HG03439 (cell line): ENCODE measurements around the gene DRAM1.

Experiments used
- ATAC-seq: cut with Tn5 transposase; IDR thresholded peaks from one replicate; pipeline ENCODE4 v1.9.1; 2021; ENCODE audit warnings: mild to moderate bottlenecking, moderate library complexity; ENCODE audit not compliant: unreplicated experiment

The DRAM1 gene

GRCh38 chr12:101939306-101939705 lies 61.9 kb downstream of the DRAM1 start:
- ATAC-seq = no peak

DNA sequence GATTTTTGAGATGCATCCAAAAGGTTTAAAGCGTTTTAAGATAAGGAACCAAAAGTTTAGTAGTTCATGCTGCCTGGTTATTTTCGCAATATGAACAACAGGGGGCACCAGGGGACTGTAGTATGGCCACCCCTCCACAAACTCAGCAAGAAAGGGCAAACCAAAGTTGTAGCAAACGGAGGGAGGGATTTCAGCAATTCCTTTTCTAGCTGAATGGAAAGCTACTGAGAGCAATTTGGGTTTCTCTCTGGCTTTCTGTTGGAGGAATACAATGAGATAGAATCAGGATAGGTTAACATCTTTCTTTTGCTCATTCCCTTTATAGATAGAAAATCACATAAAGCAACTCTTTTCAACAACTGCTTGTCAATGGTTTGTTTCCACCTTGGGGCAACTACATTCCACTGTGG lies 62.5 kb downstream of the DRAM1 start:
- ATAC-seq = no peak

DNA sequence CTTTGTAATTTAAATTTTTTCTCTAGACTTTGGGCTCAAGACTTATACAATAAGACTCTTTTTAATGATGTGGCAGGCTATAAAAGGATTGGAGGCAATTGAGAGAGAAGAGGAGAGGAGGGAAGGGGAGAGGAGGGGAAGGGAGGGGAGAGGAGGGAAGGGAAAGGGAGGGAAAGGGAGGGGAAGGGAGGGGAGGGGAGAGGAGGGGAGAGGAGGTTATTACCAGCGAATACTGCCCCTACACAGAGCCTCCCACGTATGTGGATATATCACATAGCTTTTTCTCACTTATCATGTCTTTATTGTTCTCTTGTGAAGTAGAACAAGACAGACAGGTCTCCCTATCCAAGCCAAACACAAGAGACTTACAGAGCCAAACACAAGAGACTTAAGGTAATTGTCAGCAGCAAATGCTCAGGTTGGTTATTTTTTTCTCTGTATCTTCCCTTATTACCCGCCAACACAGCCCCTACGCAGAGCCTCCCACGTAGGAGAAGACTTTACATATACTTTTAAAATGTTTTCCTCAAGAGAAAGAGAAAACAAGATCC lies 63.1 kb downstream of the DRAM1 start:
- ATAC-seq = no peak

- ATAC-seq = peak; percentile 74
Measured at GRCh38 chr12:101941306-101942249, 64.2 kb downstream of the DRAM1 start.

DNA sequence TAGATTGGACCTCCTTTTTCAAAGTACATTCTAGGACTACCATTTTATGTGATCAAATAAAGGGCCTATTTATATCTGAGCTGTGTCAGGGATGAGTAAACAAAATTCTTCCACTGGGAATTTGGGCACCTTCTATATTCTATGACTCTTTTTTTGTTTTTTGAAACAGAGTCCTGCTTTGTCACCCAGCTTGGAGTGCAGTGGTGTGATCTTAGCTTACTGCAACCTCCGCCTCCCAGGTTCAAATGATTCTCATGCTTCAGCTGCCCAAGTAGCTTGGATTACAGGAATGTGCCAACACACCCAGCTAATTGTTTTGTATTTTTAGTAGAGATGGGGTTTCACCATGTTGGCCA lies 64.8 kb downstream of the DRAM1 start:
- ATAC-seq = no peak

DNA sequence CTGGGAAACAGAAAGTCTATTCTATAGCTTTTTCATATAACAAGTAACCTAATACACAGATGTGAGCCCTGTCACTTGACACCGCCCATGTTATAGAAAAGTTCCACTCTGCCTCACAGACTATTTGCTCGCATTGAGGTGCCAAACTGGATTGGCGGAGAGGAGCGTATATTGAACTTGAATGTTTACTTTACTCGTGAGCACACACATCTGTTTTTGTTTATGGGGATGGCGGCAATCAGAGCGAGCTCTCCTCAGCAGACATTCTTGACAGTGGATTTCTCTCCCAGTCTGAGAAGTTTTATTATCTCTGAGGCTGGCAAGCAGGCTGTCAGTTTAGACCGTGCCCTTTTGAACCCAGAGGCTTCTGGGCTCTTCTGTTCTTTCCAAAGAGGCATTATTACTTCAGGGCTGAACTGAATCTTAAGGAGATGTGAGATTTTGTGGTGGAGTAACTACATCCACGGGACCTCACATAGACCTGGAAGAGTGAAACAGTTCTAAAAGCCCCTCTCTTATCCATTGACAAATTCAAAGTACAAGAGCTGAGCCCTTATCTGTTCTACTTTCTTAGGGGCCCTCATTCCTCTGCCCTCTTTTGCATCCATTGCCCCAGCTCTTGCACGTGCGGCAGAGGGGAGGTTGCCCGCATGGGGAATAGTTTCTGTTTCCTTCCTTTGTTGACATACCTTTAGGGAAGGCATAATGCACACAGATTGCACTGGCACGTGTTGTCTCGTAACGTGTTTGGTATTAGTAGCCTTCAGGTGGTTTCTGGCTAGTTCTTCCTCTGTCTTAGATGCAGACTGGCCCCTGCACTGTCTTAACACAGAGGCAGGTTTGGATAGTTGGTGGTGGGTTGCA lies 68.2 kb downstream of the DRAM1 start:
- no peak for ATAC-seq

DNA sequence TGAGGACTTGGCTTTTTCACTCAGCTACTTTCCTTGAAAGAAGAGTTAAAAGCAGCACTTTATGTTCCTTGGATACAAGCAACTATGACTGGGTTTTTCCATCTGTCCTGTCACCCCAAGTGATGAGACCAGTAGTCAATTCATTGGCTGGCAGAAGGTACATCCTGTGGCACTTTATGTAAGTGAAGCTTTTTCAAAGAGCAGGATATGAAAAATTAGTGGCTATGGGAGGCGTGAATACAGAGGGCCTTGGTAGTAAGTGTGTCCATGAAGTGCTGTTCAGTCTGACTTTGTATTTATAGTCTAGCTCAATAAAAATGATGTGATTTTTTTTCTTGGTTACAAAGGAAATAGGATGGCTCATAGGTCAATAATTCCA lies 68.8 kb downstream of the DRAM1 start:
- ATAC-seq = no peak

DNA sequence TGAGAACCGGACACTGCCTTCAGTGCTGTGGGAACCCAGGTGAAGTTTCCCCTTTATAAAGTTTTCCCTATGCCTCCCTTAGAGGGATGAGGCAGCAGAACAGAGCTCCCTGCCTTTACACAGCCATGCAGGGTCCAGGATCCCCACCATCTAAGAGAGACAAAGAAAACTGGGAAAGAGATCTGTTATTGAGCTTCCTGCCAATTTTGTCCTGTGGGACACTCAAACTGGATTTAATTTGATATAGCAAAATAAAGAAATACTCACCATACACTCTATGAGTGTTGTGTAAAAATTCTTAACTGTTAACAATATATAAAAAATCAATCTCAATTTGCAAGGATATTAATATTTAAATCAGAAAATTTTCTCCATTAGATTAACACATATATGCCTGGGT lies 69.9 kb downstream of the DRAM1 start:
- no peak for ATAC-seq

DNA sequence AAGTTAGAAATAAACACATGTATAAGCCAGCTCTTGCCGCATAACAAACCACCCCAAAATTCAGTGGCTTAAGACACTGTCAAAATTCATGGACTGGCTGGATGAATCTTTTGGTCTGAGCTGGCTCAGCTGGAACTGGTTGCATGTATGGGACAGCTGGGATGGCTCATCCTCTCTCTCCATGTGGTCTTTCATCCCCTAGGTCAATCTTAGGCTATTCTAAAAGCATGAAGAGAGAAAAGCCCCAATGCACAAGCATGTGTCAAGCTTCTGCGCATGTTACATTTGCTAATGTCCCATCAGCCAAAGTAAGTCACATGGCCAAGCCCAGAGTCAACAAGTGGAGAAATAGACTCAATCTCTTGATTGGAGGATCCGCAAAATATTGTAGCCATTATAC lies 71.0 kb downstream of the DRAM1 start:
- ATAC-seq = no peak

GRCh38 chr12:101951002-101951670 lies 73.8 kb downstream of the DRAM1 start:
- no peak for ATAC-seq

DNA sequence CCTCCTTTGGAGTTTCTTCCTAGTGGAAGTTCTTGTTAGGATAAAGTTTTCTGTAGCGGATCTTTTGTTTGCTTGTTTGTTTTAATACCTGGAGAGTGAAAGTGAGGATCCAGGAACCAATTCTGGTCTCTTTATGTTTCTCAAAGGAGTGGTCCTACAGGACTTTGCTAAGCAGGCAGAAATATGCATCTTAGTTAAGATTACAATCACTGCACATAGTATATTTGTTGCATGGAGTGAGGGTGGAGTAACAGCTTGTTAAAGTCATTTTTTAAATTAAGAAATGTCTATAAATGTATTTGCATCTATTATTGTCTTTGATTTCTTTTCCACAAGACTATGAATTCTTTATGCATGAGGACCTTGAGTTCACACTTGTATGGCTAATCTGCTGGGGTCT lies 76.7 kb downstream of the DRAM1 start:
- no peak for ATAC-seq

DNA sequence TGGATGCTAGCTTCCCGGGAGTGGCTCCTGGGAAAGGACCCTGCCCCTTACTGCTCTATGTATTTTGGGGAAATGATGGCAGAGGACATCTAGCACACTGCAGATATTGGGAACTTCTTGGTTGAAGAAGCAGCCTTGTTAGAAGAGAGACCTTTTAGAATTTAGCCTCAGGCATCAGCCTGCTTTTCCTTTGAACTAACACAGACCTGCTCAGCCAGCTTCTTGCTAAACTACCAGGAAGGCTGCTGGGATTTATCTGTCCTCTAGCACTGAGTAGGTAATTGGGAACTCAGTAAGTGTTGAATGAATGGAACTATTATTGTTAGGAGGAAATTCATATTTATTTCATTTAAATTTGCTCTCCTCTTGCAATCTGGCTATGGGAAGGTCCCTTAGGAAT lies 77.3 kb downstream of the DRAM1 start:
- ATAC-seq = no peak

- no peak for ATAC-seq
Measured at GRCh38 chr12:101957252-101957959, 80.0 kb downstream of the DRAM1 start.

- no peak for ATAC-seq
Measured at GRCh38 chr12:101959607-101960006, 82.2 kb downstream of the DRAM1 start.

DNA sequence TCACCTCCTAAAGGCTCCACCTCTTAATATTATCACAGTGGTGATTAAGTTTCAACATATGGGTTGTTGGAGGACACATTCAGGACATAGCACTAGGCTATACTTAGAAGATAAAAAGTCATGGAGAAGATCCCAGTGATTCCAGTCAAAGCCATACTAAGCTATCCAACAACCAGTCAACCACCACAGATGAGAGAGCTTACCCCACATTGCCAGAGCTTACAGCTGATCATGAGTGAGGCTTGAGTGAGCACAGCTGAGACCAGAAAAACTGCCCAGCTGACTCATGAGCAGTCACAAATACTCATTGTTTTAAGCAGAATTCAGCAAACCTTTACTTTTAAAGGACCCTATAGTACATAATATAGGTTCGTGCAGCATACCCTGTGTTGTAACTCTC lies 85.1 kb downstream of the DRAM1 start:
- no peak for ATAC-seq

GRCh38 chr12:101963697-101964096 lies 86.3 kb downstream of the DRAM1 start:
- ATAC-seq = no peak

GRCh38 chr12:101966496-101966895 lies 89.1 kb downstream of the DRAM1 start:
- no peak for ATAC-seq

- no peak for ATAC-seq
Measured at GRCh38 chr12:101967506-101967905, 90.1 kb downstream of the DRAM1 start.

DNA sequence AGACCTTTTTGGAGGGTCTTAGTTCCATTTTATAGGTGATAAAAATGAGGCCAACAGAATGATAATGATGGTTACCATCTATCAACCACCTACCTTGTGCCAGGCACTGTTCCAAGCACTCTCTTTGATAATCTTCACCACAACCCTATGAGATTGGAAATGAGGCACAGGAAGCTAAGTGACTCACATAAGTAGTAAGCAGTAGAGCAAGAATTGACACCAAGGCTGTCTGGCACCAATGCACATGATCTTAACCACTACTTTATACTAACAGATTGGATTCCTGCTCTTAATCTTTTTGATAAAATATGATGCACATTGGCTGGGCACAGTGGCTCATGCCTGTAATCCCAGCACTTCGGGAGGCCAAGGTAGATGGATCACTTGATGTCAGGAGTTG lies 91.4 kb downstream of the DRAM1 start:
- ATAC-seq = no peak
